HG03520 (cell line): ENCODE results near the gene TXNL4B.

Source experiments
- ATAC-seq: cut with Tn5 transposase; IDR thresholded peaks from one replicate; pipeline ENCODE4 v1.9.1; 2021; ENCODE audit warnings: mild to moderate bottlenecking, moderate library complexity; ENCODE audit not compliant: unreplicated experiment

The TXNL4B gene

GRCh38 chr16:72042157-72042660 is 51.2 kb downstream of the TXNL4B start:
- ATAC-seq = no peak

- no peak for ATAC-seq
Observed at GRCh38 chr16:72036098-72036497, 57.3 kb downstream of the TXNL4B start.
